GM21619 (cell line): ENCODE results near the gene YEATS4.

Experiments
- ATAC-seq: cut with Tn5 transposase; IDR thresholded peaks from one replicate; pipeline ENCODE4 v1.9.1; 2021; ENCODE audit not compliant: unreplicated experiment

Gene YEATS4

DNA sequence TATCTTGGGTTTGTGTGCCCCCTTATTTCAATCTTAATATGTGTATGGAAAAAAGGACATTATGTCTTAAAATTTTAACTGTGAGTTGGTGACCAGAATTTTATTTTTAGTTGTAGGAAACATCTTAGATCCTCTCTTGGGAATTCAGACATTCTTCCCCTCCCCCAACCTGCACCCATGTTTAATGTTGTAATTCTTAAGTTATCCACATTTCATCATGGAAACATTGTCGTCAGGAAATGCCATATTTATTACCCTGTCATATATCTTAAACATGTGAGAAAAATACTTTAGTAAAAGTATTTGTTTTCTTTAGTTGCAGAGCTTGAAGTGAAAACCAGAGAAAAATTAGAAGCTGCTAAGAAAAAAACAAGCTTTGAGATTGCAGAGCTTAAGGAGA is 30.3 kb downstream of the YEATS4 start:
- no peak for ATAC-seq

GRCh38 chr12:69392179-69392928 is 32.8 kb downstream of the YEATS4 start:
- ATAC-seq, result peak; percentile 79

GRCh38 chr12:69396041-69396440 is 36.5 kb downstream of the YEATS4 start:
- ATAC-seq, result no peak

DNA sequence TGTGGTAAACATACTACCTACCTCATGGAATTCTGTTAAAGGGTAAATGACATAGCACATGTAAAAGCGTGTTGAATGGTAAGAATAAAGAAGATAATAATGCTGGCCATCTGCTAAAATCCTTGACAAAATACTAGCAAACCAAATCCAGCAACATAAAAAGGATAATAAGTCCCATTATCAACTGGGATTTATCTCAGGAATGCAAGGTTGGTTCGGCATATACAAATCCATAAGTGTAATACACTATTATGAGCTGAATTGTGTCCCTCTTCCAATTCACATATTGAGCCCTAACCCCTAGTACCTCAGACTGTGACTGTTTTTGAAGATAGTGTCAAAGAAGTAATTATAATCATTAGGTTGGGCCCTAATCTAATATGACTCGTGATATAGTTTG is 37.4 kb downstream of the YEATS4 start:
- no peak for ATAC-seq

DNA sequence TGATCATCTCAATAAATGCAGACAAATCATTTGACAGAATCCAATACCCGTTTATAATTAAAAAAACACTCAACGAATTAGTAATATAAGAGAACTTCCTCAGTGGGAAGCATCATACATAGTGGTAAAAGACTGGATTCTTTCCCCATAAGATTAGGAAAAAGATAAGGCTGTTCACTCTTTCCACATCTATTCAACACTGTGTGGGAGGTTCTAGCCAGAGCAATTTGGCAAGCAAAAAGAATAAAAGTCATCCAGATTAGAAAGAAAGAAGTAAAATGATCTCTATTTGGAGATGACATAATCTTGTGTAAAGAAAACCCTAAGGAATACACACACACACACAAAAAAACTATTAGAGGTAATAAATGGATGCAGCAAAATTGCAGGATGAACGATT is 38.4 kb downstream of the YEATS4 start:
- no peak for ATAC-seq

GRCh38 chr12:69401940-69402339 is 42.4 kb downstream of the YEATS4 start:
- ATAC-seq, result no peak

DNA sequence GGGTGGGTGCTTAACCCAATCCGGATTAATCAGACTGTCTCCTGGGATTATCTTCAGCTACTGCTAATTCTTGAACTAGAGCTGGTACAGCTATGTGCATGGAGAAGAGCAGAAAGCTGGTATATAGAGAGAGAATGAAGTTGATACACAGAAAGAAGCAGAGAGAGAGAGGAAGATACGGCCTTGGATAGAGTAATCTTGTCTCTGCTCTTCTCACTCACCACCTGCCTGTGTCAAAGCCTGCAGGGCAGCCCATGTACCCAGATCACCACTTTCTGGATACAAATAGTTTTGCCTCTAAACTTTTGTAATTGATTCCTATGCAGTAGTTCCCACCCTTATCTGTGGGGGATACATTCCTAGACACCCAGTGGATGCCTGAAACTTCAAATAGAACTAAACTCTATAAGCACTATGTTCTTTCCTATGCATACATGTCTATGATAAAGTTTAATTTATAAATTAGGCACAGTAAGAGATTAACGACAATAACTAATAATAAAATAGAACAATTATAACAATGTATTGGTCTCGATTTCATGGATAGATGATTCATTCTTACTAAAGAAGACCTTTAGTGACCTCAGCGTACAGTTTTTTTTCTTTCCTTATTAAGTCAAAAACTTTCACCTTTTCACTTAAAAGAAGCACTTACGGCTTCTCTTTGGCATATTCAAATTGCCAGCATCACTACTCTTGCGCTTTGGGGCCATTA is 45.5 kb downstream of the YEATS4 start:
- no peak for ATAC-seq

GRCh38 chr12:69405566-69405865 is 46.0 kb downstream of the YEATS4 start:
- no peak for ATAC-seq

DNA sequence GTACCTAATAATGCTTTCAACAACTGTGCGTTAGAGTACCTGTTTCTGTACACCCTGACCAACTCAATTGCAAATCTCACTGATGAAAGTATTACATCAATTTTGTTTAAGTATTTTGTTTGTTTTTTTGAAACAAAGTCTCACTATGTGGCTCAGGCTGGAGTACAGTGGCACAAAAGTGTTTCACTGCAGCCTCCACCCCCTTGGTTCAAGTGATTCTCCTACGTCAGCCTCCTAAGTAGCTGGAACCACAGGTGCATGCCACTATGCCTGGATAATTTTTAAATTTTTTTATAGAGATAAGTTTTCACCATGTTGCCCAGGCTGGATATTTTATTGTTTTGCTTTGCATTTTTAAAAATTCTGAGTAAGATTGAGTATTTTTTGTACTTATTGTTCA is 46.7 kb downstream of the YEATS4 start:
- no peak for ATAC-seq

GRCh38 chr12:69410571-69410970 is 51.0 kb downstream of the YEATS4 start:
- no peak for ATAC-seq

DNA sequence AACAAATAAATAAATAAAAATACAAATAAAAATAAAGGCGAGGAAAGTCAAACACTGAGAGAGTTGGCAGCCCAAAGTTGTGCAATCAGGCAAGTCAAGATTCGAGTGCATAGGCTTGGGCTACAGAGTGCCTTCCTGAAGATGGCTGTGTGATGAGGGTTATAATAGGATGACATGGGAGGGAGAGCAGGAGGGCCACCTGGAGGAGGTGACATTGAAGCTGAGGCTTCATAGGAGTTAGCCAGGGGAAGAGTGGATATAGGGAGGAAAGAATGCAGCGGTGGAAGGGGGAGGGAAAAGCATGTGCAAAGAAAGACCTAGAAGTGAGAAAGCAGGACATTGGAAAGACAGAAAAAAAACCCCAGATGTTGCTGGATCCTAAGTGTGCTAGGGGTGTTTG is 53.1 kb downstream of the YEATS4 start:
- ATAC-seq, result no peak

- ATAC-seq, result no peak
These were observed 56.1 kb downstream of the YEATS4 start for GRCh38 chr12:69415471-69416275.

GRCh38 chr12:69417231-69417630 is 57.7 kb downstream of the YEATS4 start:
- no peak for ATAC-seq

- no peak for ATAC-seq
These were observed 58.2 kb downstream of the YEATS4 start for GRCh38 chr12:69417741-69418167.

GRCh38 chr12:69419701-69420100 is 60.2 kb downstream of the YEATS4 start:
- no peak for ATAC-seq

- ATAC-seq, result no peak
These were observed 62.0 kb downstream of the YEATS4 start for GRCh38 chr12:69421548-69421947.

DNA sequence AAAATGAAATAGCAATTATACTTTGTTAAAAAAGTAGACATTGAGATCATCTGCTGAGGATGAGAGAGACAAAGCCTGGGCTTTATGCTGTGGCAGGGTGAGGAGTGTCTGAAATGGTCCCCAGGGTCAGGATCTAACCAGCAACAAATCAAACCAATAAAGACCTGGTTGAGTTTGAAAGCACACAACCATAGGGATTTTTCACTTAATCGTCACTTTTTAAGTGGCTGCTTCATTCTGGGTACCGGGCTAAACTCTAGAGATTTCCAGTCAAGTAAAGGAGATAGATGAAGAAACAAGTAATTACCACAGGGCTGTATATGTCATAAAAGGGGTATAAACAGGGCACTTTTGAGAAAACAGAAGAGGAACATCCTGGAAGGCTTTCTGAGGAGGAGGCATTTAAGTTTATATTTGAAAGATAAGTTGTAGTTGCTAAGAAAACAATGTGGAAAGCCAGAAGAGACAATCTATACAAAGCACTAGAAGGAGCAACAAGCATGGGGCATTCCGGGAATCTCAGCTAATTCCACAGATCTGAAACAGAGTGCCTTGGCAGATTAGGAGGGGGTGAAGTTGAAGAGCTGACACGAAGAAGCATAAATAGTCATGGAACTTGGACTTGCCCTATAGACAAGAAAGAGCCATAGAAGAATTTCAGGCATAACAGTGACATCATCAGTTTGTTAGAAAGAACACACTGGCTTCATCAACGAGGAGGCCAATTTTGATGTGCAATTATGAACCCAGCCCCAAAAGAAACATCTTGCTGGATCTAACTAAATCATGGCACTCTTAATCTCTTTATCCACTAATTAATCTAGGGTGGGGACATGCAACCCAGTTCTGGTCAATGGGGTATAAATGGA is 63.7 kb downstream of the YEATS4 start:
- ATAC-seq, result no peak

GRCh38 chr12:69425417-69425816 is 65.9 kb downstream of the YEATS4 start:
- ATAC-seq, result no peak

DNA sequence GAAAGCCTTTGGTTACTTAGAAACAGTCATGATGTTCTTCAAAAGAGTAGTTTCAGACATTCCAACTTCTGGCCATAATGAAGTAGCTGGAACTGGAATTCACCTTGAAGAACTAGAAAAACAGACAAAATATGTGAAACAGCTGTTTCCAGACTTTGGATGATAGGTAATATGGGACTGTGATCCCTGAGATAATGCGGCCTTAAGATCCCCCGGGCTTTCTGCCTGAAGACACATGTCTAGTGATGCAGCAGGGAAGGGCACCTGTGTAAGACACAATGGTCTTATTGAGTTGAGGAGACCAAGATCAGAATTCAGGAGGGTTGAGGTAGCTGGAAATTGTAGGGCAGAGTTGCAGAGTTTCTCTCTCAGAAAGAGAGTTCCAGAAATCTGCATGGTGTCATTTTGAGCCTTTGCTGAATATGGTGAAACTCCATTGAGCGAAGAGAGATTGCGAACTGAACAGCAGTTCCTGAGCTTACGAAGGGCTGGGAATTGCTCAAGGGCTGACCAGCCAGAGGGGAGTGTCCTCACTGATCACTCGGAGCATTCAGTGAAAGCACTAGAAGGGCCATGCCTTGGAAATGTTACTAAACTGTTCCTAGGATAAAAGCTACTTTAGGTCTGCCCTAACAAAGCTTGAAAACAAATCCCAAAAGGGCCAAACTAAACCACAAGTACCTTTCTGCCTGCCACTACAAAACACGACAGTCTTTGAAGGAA is 69.0 kb downstream of the YEATS4 start:
- ATAC-seq, result no peak

GRCh38 chr12:69430942-69431590 is 71.5 kb downstream of the YEATS4 start:
- ATAC-seq, result no peak
